ENCODE results near the gene GLG1.

The GLG1 gene

GRCh38 chr16:74472010-74472409, 134.9 kb downstream of the GLG1 start:
- no peak for TF ChIP-seq CTCF (IDR thresholded peaks at IDR 0.05; ENCODE audit: low read depth, low read length, missing control alignments)

GRCh38 chr16:74469946-74470478, 136.9 kb downstream of the GLG1 start:
- H3K4me3 ChIP-seq (ENCODE audit: low read depth, low read length), result no peak overlapping the region
- no peak for DNase-seq (ENCODE audit: low read depth)
- TF ChIP-seq CTCF (IDR thresholded peaks at IDR 0.05; ENCODE audit: low read depth, low read length, missing control alignments), result no peak

More at GRCh38 chr16:74472010-74472409, 134.9 kb downstream of the GLG1 start:
- no peak for DNase-seq (ENCODE audit: low read depth)
- no peak overlapping the region for H3K4me3 ChIP-seq (ENCODE audit: low read depth, low read length)

GRCh38 chr16:74468807-74469525, 137.9 kb downstream of the GLG1 start:
- TF ChIP-seq CTCF (IDR thresholded peaks at IDR 0.05; ENCODE audit: low read depth, low read length, missing control alignments), result no peak
- H3K4me3 ChIP-seq (ENCODE audit: low read depth, low read length), result no peak overlapping the region
- no peak for DNase-seq (ENCODE audit: low read depth)

- H3K4me3 ChIP-seq (ENCODE audit: low read depth, low read length), result no peak overlapping the region
- DNase-seq (ENCODE audit: low read depth), result no peak
- no peak for TF ChIP-seq CTCF (IDR thresholded peaks at IDR 0.05; ENCODE audit: low read depth, low read length, missing control alignments)
Measured at GRCh38 chr16:74466872-74467271, 140.0 kb downstream of the GLG1 start.

- DNase-seq (ENCODE audit: low read depth), result no peak
Measured at GRCh38 chr16:74465851-74466685, 140.8 kb downstream of the GLG1 start.

GRCh38 chr16:74465281-74465680, 141.6 kb downstream of the GLG1 start:
- no peak overlapping the region for H3K4me3 ChIP-seq (ENCODE audit: low read depth, low read length)
- no peak for DNase-seq (ENCODE audit: low read depth)
- TF ChIP-seq CTCF (IDR thresholded peaks at IDR 0.05; ENCODE audit: low read depth, low read length, missing control alignments), result no peak

More at GRCh38 chr16:74465851-74466685, 140.8 kb downstream of the GLG1 start:
- H3K4me3 ChIP-seq (ENCODE audit: low read depth, low read length), result no peak overlapping the region
- no peak for TF ChIP-seq CTCF (IDR thresholded peaks at IDR 0.05; ENCODE audit: low read depth, low read length, missing control alignments)

Measured in GM12864 (cell line).